Tibial nerve (tissue), 4 donors: ENCODE data around the gene PRM3.

ENCODE experiments used
- EP300 ChIP-seq, 2 donors: sonication (generic); formaldehyde crosslinking; IDR thresholded peaks; one replicate each; pipeline ENCODE4 v1.6.1; 2017; ENCODE audit warnings: antibody characterized with exemption in 2 of 2, mild to moderate bottlenecking in 1 of 2
- POLR2A ChIP-seq, 2 donors: fragments of 450-650 bp; IDR thresholded peaks; one replicate each; pipeline ENCODE4 v1.6.1; 2017; ENCODE audit warnings: antibody characterized with exemption in 2 of 2, mild to moderate bottlenecking in 2 of 2, moderate library complexity in 2 of 2
- TF ChIP-seq, protein P1 (sequence below), 5 experiments: fragments of 200-600 bp in 3 of 5; fragments of 450-650 bp in 2 of 5; sonication (generic) in 3 of 5; IDR thresholded peaks; one replicate each; pipeline ENCODE4 v1.5.1; 2016 to 2019; ENCODE audit warnings: antibody characterized with exemption in 5 of 5, mild to moderate bottlenecking in 3 of 5, moderate library complexity in 2 of 5

GRCh38 chr16:11307639-11308492 lies 34.4 kb upstream of the PRM3 start:
- TF ChIP-seq, protein P1, sequence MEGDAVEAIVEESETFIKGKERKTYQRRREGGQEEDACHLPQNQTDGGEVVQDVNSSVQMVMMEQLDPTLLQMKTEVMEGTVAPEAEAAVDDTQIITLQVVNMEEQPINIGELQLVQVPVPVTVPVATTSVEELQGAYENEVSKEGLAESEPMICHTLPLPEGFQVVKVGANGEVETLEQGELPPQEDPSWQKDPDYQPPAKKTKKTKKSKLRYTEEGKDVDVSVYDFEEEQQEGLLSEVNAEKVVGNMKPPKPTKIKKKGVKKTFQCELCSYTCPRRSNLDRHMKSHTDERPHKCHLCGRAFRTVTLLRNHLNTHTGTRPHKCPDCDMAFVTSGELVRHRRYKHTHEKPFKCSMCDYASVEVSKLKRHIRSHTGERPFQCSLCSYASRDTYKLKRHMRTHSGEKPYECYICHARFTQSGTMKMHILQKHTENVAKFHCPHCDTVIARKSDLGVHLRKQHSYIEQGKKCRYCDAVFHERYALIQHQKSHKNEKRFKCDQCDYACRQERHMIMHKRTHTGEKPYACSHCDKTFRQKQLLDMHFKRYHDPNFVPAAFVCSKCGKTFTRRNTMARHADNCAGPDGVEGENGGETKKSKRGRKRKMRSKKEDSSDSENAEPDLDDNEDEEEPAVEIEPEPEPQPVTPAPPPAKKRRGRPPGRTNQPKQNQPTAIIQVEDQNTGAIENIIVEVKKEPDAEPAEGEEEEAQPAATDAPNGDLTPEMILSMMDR (IDR thresholded peaks at IDR 0.05) = no peak
- TF ChIP-seq EP300 (IDR thresholded peaks at IDR 0.05) = no peak
- TF ChIP-seq POLR2A (IDR thresholded peaks at IDR 0.05) = no peak
